Measurements from ENCODE around the gene SUPT5H. TPM values are rescaled to one million over a fixed set of nuclear protein-coding genes. Genes with fewer than 3 reads are reported as not detected.

The SUPT5H gene
- total and polyA plus RNA-seq, 10 of the 15 experiments (the other 5 are each of a cell fraction or from before 2014, with no cell fraction given): 27.2 to 194 (median 83.6) TPM

DNA sequence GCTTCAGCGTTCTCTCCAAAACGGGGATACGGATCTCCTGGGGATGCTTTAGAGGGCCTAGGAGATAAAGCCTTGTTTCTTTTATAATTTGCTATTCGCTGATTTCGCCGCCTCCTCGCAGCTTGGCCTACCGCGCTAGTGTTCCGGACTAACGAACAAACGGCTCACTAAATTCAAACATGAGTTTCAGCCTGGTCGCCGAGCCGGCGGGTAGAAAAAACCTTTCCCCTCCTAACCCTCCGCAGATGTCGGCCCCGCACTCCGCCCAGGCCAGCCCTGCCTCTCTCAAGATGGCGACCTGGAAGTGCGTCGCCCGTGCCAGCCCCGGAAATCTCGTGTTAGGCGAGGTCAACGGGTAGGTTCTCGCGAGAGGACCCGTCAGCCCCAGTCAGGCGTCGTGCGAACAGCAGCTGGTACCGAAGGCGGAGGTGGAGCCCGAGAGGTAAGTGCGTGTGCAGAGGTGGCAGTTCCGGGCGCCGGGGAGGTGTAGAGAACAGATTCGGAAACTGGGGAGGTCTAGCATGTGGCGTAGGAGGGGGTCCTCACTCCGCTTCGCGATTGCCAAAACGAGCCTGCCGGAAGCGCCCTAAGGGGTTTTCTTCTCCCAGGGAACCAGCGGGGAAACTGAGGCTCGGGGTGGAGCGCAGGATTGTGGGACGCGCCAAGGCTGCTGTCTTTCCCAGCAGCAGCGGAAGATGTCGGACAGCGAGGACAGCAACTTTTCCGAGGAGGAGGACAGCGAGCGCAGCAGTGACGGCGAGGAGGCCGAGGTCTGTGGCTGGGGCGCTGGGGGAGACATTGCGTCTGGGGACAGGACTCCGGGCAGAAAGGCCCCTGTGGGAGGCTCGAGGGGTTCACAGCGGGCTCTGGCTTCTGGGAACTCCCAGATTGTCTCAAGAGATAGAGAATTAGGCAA lies at the start of gene SUPT5H (continued):
- TF ChIP-seq, protein P1, sequence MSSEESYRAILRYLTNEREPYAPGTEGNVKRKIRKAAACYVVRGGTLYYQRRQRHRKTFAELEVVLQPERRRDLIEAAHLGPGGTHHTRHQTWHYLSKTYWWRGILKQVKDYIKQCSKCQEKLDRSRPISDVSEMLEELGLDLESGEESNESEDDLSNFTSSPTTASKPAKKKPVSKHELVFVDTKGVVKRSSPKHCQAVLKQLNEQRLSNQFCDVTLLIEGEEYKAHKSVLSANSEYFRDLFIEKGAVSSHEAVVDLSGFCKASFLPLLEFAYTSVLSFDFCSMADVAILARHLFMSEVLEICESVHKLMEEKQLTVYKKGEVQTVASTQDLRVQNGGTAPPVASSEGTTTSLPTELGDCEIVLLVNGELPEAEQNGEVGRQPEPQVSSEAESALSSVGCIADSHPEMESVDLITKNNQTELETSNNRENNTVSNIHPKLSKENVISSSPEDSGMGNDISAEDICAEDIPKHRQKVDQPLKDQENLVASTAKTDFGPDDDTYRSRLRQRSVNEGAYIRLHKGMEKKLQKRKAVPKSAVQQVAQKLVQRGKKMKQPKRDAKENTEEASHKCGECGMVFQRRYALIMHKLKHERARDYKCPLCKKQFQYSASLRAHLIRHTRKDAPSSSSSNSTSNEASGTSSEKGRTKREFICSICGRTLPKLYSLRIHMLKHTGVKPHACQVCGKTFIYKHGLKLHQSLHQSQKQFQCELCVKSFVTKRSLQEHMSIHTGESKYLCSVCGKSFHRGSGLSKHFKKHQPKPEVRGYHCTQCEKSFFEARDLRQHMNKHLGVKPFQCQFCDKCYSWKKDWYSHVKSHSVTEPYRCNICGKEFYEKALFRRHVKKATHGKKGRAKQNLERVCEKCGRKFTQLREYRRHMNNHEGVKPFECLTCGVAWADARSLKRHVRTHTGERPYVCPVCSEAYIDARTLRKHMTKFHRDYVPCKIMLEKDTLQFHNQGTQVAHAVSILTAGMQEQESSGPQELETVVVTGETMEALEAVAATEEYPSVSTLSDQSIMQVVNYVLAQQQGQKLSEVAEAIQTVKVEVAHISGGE (CRISPR knock-in tag; IDR thresholded peaks at IDR 0.05): no peak
- TF ChIP-seq NR2C2 (IDR thresholded peaks at IDR 0.05; ENCODE audit: borderline replicate concordance, control insufficient read depth, insufficient read length, low read depth): no peak
- peak; percentile 79 for TF ChIP-seq TAF1 (IDR thresholded peaks at IDR 0.05; ENCODE audit: borderline replicate concordance, low read depth, low read length)
- TF ChIP-seq WRNIP1 (IDR thresholded peaks at IDR 0.05; ENCODE audit: borderline replicate concordance, low read depth, low read length): peak; percentile 7; the same call in 1 of the 2 replicates
- peak; percentile 98 for TF ChIP-seq CBFB (IDR thresholded peaks at IDR 0.05; ENCODE audit: low read depth)
- TF ChIP-seq ASH2L (IDR thresholded peaks at IDR 0.05; ENCODE audit: borderline replicate concordance, low read depth): no peak
- TF ChIP-seq SMAD1 (IDR thresholded peaks at IDR 0.05; ENCODE audit: low read depth, partially characterized antibody): peak; percentile 62
- TF ChIP-seq, protein P2, sequence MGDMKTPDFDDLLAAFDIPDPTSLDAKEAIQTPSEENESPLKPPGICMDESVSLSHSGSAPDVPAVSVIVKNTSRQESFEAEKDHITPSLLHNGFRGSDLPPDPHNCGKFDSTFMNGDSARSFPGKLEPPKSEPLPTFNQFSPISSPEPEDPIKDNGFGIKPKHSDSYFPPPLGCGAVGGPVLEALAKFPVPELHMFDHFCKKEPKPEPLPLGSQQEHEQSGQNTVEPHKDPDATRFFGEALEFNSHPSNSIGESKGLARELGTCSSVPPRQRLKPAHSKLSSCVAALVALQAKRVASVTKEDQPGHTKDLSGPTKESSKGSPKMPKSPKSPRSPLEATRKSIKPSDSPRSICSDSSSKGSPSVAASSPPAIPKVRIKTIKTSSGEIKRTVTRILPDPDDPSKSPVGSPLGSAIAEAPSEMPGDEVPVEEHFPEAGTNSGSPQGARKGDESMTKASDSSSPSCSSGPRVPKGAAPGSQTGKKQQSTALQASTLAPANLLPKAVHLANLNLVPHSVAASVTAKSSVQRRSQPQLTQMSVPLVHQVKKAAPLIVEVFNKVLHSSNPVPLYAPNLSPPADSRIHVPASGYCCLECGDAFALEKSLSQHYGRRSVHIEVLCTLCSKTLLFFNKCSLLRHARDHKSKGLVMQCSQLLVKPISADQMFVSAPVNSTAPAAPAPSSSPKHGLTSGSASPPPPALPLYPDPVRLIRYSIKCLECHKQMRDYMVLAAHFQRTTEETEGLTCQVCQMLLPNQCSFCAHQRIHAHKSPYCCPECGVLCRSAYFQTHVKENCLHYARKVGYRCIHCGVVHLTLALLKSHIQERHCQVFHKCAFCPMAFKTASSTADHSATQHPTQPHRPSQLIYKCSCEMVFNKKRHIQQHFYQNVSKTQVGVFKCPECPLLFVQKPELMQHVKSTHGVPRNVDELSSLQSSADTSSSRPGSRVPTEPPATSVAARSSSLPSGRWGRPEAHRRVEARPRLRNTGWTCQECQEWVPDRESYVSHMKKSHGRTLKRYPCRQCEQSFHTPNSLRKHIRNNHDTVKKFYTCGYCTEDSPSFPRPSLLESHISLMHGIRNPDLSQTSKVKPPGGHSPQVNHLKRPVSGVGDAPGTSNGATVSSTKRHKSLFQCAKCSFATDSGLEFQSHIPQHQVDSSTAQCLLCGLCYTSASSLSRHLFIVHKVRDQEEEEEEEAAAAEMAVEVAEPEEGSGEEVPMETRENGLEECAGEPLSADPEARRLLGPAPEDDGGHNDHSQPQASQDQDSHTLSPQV (IDR thresholded peaks at IDR 0.05): peak; percentile 100
- no peak for TF ChIP-seq CBX5 (IDR thresholded peaks at IDR 0.05; ENCODE audit: low read depth)
- TF ChIP-seq SRF (IDR thresholded peaks at IDR 0.05; ENCODE audit: low read depth in 2 of 2, low read length in 2 of 2): peak; percentile 56 to 65; a peak in 2 of 4 replicates
- peak; percentile 42 for TF ChIP-seq MYC (IDR thresholded peaks at IDR 0.05; ENCODE audit: insufficient read depth, insufficient read length, insufficient replicate concordance, low read length, severe bottlenecking)
- no peak for TF ChIP-seq RBBP5 (conservative IDR thresholded peaks at IDR 0.05)
- TF ChIP-seq CEBPB (IDR thresholded peaks at IDR 0.05; ENCODE audit: borderline replicate concordance in 1 of 2, low read depth in 2 of 2, low read length in 2 of 2): no peak
- 0 out of 2 replicates have a peak, but pooled peaks have one; percentile 15 for TF ChIP-seq ATF7 (IDR thresholded peaks at IDR 0.05; ENCODE audit: low read depth)
- TF ChIP-seq ZNF24 (IDR thresholded peaks at IDR 0.05): no peak
- TF ChIP-seq MEF2B (IDR thresholded peaks at IDR 0.05; ENCODE audit: partially characterized antibody, poor library complexity, severe bottlenecking): no peak
- TF ChIP-seq SPI1 (IDR thresholded peaks at IDR 0.05; ENCODE audit: borderline replicate concordance, insufficient read depth, low read depth, low read length): no peak; the same call in 1 of the 2 replicates

All from GM12878 (cell line).